Activated CD4-positive, CD25-positive, alpha-beta regulatory T cell treated with anti-CD3 and anti-CD28 coated beads, Interleukin-2, amount 50 U/mL, for 72 hours (primary cell): ENCODE data around the gene PARL.
"Not testable (repeated sequence)": the region's sequence is repeated elsewhere in the genome, so short reads cannot be mapped to it uniquely, and the experiment has no call there.

ENCODE experiments used
- DNase-seq: peaks from one replicate; pipeline ENCODE4 v3.0.0; 2021

The PARL gene

GRCh38 chr3:183898028-183898431 is 13.3 kb upstream of the PARL start:
- DNase-seq = no peak

- no peak for DNase-seq
These were observed 12.9 kb upstream of the PARL start for GRCh38 chr3:183897606-183898005.

- DNase-seq = no peak
These were observed 11.9 kb upstream of the PARL start for GRCh38 chr3:183896610-183897009.

- DNase-seq = no peak
These were observed 11.5 kb upstream of the PARL start for GRCh38 chr3:183896184-183896583.

GRCh38 chr3:183895774-183896173 is 11.1 kb upstream of the PARL start:
- no peak for DNase-seq

GRCh38 chr3:183895296-183895695 is 10.6 kb upstream of the PARL start:
- no peak for DNase-seq

GRCh38 chr3:183892610-183893214 is 8.0 kb upstream of the PARL start:
- no peak for DNase-seq

GRCh38 chr3:183885766-183886165 is 1.1 kb upstream of the PARL start:
- DNase-seq = no peak

GRCh38 chr3:183884097-183884426 is 618 bp downstream of the PARL start:
- DNase-seq = no peak

- no peak for DNase-seq
These were observed 1.2 kb downstream of the PARL start for GRCh38 chr3:183883291-183884096.

- no peak for DNase-seq
These were observed 4.6 kb downstream of the PARL start for GRCh38 chr3:183880121-183880520.

GRCh38 chr3:183879243-183879642 is 5.4 kb downstream of the PARL start:
- no peak for DNase-seq

- no peak for DNase-seq
These were observed 6.6 kb downstream of the PARL start for GRCh38 chr3:183878071-183878470.

- not testable (repeated sequence) for DNase-seq
These were observed 7.5 kb downstream of the PARL start for GRCh38 chr3:183877227-183877626.

- DNase-seq = no peak
These were observed 9.3 kb downstream of the PARL start for GRCh38 chr3:183875411-183875810.

- no peak for DNase-seq
These were observed 10.8 kb downstream of the PARL start for GRCh38 chr3:183873914-183874313.

GRCh38 chr3:183871541-183871940 is 13.1 kb downstream of the PARL start:
- DNase-seq = no peak

- no peak for DNase-seq
These were observed 14.1 kb downstream of the PARL start for GRCh38 chr3:183870563-183870962.

- no peak for DNase-seq
These were observed 15.9 kb downstream of the PARL start for GRCh38 chr3:183868796-183869195.

- DNase-seq = no peak
These were observed 22.1 kb downstream of the PARL start for GRCh38 chr3:183862610-183863009.

- no peak for DNase-seq
These were observed 26.8 kb downstream of the PARL start for GRCh38 chr3:183857863-183858262.

- no peak for DNase-seq
These were observed 30.2 kb downstream of the PARL start for GRCh38 chr3:183854318-183855035.

GRCh38 chr3:183845608-183846288 is 38.9 kb downstream of the PARL start:
- no peak for DNase-seq

GRCh38 chr3:183845090-183845489 is 39.6 kb downstream of the PARL start:
- no peak for DNase-seq
